ENCODE results near the gene MLXIP. TPM values are rescaled to one million over a fixed set of nuclear protein-coding genes. Genes with fewer than 3 reads are reported as not detected.

MLXIP gene
- total and polyA plus RNA-seq, 2 donors from 2014 or later: 10.9 to 67.6 TPM

GRCh38 chr12:122082621-122083356 lies 4.2 kb downstream of the MLXIP start:
- peaks cover 2 to 4% (median 2%) of the 10 kb centered on the region in 3 donors for H3K36me3 ChIP-seq (ENCODE audit: control insufficient read depth in 2 of 3, insufficient read depth in 3 of 3, low read length in 3 of 3)
- H3K27me3 ChIP-seq (ENCODE audit: control insufficient read depth, insufficient read depth, low read length): no peaks in the 10 kb centered on the region
- H3K9me3 ChIP-seq (ENCODE audit: control insufficient read depth in 2 of 3, insufficient read depth in 1 of 3, low read length in 3 of 3): no peaks in the 10 kb centered on the region
- H3K27ac ChIP-seq (ENCODE audit: low read depth in 2 of 2, low read length in 2 of 2): peak overlapping the region in 1 of 2 donors; percentile 32
- peak overlapping the region in 2 of 3 donors; percentile 47 to 83 for H3K4me3 ChIP-seq (ENCODE audit: low read length in 3 of 3)
- intact Hi-C loops (cut with DNase I): no loop called here
- FAIRE-seq (no peak), DNase-seq (no peak)
- H3K4me1 ChIP-seq (ENCODE audit: control insufficient read depth in 2 of 3, insufficient read depth in 2 of 3, low read depth in 1 of 3, low read length in 3 of 3): peaks cover 0 to 42% (median 26%) of the 10 kb centered on the region in 3 donors
- H3K9ac ChIP-seq (ENCODE audit: low read length in 3 of 3): peak overlapping the region in 1 of 3 donors; percentile 4
- no peak for TF ChIP-seq CTCF (IDR thresholded peaks at IDR 0.05; ENCODE audit: borderline replicate concordance, extremely low read depth, insufficient read depth)

- Histone ChIP-seq H3K9me3 (ENCODE audit: control insufficient read depth in 2 of 3, insufficient read depth in 1 of 3, low read length in 3 of 3) (no peaks in the 10 kb centered on the region), H3K4me3 (ENCODE audit: low read length in 3 of 3) (no peak overlapping the region), H3K4me1 (ENCODE audit: control insufficient read depth in 2 of 3, insufficient read depth in 2 of 3, low read depth in 1 of 3, low read length in 3 of 3) (peaks cover 0 to 45% (median 38%) of the 10 kb centered on the region in 3 donors), H3K27ac (ENCODE audit: low read depth in 2 of 2, low read length in 2 of 2) (no peak overlapping the region), H3K36me3 (ENCODE audit: control insufficient read depth in 2 of 3, insufficient read depth in 3 of 3, low read length in 3 of 3) (peaks cover 2 to 4% (median 2%) of the 10 kb centered on the region in 3 donors), H3K27me3 (ENCODE audit: control insufficient read depth, insufficient read depth, low read length) (no peaks in the 10 kb centered on the region), H3K9ac (ENCODE audit: low read length in 3 of 3) (no peak overlapping the region)
- intact Hi-C loops (cut with DNase I): no loop called here
- no peak for TF ChIP-seq CTCF (IDR thresholded peaks at IDR 0.05; ENCODE audit: borderline replicate concordance, extremely low read depth, insufficient read depth)
- DNase-seq (no peak), FAIRE-seq (no peak)
These were observed 6.4 kb downstream of the MLXIP start for GRCh38 chr12:122084857-122085405.

GRCh38 chr12:122085591-122085990 lies 7.0 kb downstream of the MLXIP start:
- no peak for TF ChIP-seq CTCF (IDR thresholded peaks at IDR 0.05; ENCODE audit: borderline replicate concordance, extremely low read depth, insufficient read depth)
- Histone ChIP-seq H3K9me3 (ENCODE audit: control insufficient read depth in 2 of 3, insufficient read depth in 1 of 3, low read length in 3 of 3) (no peaks in the 10 kb centered on the region), H3K36me3 (ENCODE audit: control insufficient read depth in 2 of 3, insufficient read depth in 3 of 3, low read length in 3 of 3) (peaks cover 2 to 4% (median 2%) of the 10 kb centered on the region in 3 donors), H3K4me1 (ENCODE audit: control insufficient read depth in 2 of 3, insufficient read depth in 2 of 3, low read depth in 1 of 3, low read length in 3 of 3) (peaks cover 0 to 43% (median 39%) of the 10 kb centered on the region in 3 donors), H3K27ac (ENCODE audit: low read depth in 2 of 2, low read length in 2 of 2) (peak overlapping the region in 1 of 2 donors; percentile 3), H3K4me3 (ENCODE audit: low read length in 3 of 3) (no peak overlapping the region), H3K27me3 (ENCODE audit: control insufficient read depth, insufficient read depth, low read length) (no peaks in the 10 kb centered on the region), H3K9ac (ENCODE audit: low read length in 3 of 3) (no peak overlapping the region)
- no peak for DNase-seq
- intact Hi-C loops (cut with DNase I): no loop called here
- no peak for FAIRE-seq
